Type B pancreatic cell (in vitro differentiated cells): Measurements from ENCODE around the gene OGFOD3. TPM values are rescaled to one million over a fixed set of nuclear protein-coding genes. Genes with fewer than 3 reads are reported as not detected.

Source experiments
- DNase-seq: peaks from one replicate; pipeline ENCODE4 v3.0.0; 2021; ENCODE audit warnings: mixed read lengths; ENCODE audit not compliant: unreplicated experiment; ENCODE audit errors: extremely low spot score
- H3K27ac Mint-ChIP-seq: 2 replicates; pipeline ENCODE4 v1.8.0; 2021; ENCODE audit warnings: mild to moderate bottlenecking, mixed read lengths
- H3K27me3 Mint-ChIP-seq: 2 replicates; pipeline ENCODE4 v1.8.0; 2021; ENCODE audit warnings: mixed read lengths
- H3K36me3 Mint-ChIP-seq: 2 replicates; pipeline ENCODE4 v1.8.0; 2021; ENCODE audit warnings: mixed read lengths
- H3K4me1 Mint-ChIP-seq: one replicate; pipeline ENCODE4 v1.8.0; 2021; ENCODE audit warnings: mixed read lengths; ENCODE audit not compliant: unreplicated experiment
- H3K4me3 Mint-ChIP-seq: 2 replicates; pipeline ENCODE4 v1.8.0; 2021; ENCODE audit warnings: mild to moderate bottlenecking, mixed read lengths
- H3K9me3 Mint-ChIP-seq: 2 replicates; pipeline ENCODE4 v1.8.0; 2021; ENCODE audit warnings: mixed read lengths
- CTCF ChIP-seq: fragments of 200-600 bp; sonication (generic); conservative IDR thresholded peaks from 2 replicates; pipeline ENCODE4 v1.5.0; 2021; ENCODE audit warnings: antibody characterized with exemption, mild to moderate bottlenecking
- total RNA-seq: library from RNA; stranded (reverse); gene quantifications from 2 replicates; pipeline ENCODE4 v1.2.1, GENCODE V29; 2021; ENCODE audit warnings: low replicate concordance

OGFOD3 gene
- total RNA-seq, 1 donor from 2014 or later, result 31.6 TPM

GRCh38 chr17:82444941-82445521 lies 26.6 kb upstream of the OGFOD3 start:
- DNase-seq, result no peak
- Mint-ChIP-seq H3K4me1 (peaks cover 4% of the 10 kb centered on the region), H3K36me3 (no peaks in the 10 kb centered on the region)

GRCh38 chr17:82444284-82444893 lies 26.0 kb upstream of the OGFOD3 start:
- no peaks in the 10 kb centered on the region for H3K27me3 Mint-ChIP-seq
- H3K27ac Mint-ChIP-seq, result no peak overlapping the region
- no peaks in the 10 kb centered on the region for H3K9me3 Mint-ChIP-seq
- no peaks in the 10 kb centered on the region for H3K4me1 Mint-ChIP-seq
- no peak for TF ChIP-seq CTCF
- no peak for DNase-seq
- H3K4me3 Mint-ChIP-seq, result no peak overlapping the region
- no peaks in the 10 kb centered on the region for H3K36me3 Mint-ChIP-seq

More at GRCh38 chr17:82444941-82445521, 26.6 kb upstream of the OGFOD3 start:
- no peak overlapping the region for H3K4me3 Mint-ChIP-seq
- no peak overlapping the region for H3K27ac Mint-ChIP-seq
- no peaks in the 10 kb centered on the region for H3K27me3 Mint-ChIP-seq
- H3K9me3 Mint-ChIP-seq, result no peaks in the 10 kb centered on the region
- no peak for TF ChIP-seq CTCF

- Mint-ChIP-seq H3K4me1 (no peaks in the 10 kb centered on the region), H3K9me3 (no peaks in the 10 kb centered on the region), H3K36me3 (no peaks in the 10 kb centered on the region), H3K27ac (no peak overlapping the region), H3K4me3 (no peak overlapping the region), H3K27me3 (no peaks in the 10 kb centered on the region)
- TF ChIP-seq CTCF, result no peak
- no peak for DNase-seq
These were observed 25.3 kb upstream of the OGFOD3 start for GRCh38 chr17:82443465-82444283.

GRCh38 chr17:82442643-82443464 lies 24.5 kb upstream of the OGFOD3 start:
- H3K27me3 Mint-ChIP-seq, result no peaks in the 10 kb centered on the region
- no peaks in the 10 kb centered on the region for H3K4me1 Mint-ChIP-seq
- H3K27ac Mint-ChIP-seq, result no peak overlapping the region
- no peaks in the 10 kb centered on the region for H3K9me3 Mint-ChIP-seq
- no peak overlapping the region for H3K4me3 Mint-ChIP-seq
- TF ChIP-seq CTCF, result no peak
- no peaks in the 10 kb centered on the region for H3K36me3 Mint-ChIP-seq
- DNase-seq, result no peak

- Mint-ChIP-seq H3K4me3 (no peak overlapping the region), H3K27ac (no peak overlapping the region), H3K27me3 (no peaks in the 10 kb centered on the region), H3K4me1 (no peaks in the 10 kb centered on the region), H3K36me3 (no peaks in the 10 kb centered on the region), H3K9me3 (no peaks in the 10 kb centered on the region)
- TF ChIP-seq CTCF, result no peak
- DNase-seq, result no peak
These were observed 23.5 kb upstream of the OGFOD3 start for GRCh38 chr17:82441691-82442487.
